SH-SY5Y (cell line): Measurements from ENCODE around the gene ZAR1.

ENCODE experiments used
- GATA2 ChIP-seq: IDR thresholded peaks from 2 replicates; pipeline ENCODE4 v1.6.1; 2011; ENCODE audit warnings: mild to moderate bottlenecking, low read depth, low read length
- GATA3 ChIP-seq: IDR thresholded peaks from 2 replicates; pipeline ENCODE4 v1.6.1; 2011; ENCODE audit warnings: low read depth, mild to moderate bottlenecking, low read length, moderate library complexity

- TF ChIP-seq GATA2 (no peak), GATA3 (no peak)
Observed at GRCh38 chr4:48472794-48473193, 17.3 kb upstream of the ZAR1 start.
